Measurements from ENCODE around the gene TEPSIN. TPM values are rescaled to one million over a fixed set of nuclear protein-coding genes. Genes with fewer than 3 reads are reported as not detected.

The TEPSIN gene
- total and polyA plus RNA-seq, 2 of the 13 experiments (the other 11 are each of a cell fraction or from before 2014, with no cell fraction given) = 16.1 to 18.8 TPM

DNA sequence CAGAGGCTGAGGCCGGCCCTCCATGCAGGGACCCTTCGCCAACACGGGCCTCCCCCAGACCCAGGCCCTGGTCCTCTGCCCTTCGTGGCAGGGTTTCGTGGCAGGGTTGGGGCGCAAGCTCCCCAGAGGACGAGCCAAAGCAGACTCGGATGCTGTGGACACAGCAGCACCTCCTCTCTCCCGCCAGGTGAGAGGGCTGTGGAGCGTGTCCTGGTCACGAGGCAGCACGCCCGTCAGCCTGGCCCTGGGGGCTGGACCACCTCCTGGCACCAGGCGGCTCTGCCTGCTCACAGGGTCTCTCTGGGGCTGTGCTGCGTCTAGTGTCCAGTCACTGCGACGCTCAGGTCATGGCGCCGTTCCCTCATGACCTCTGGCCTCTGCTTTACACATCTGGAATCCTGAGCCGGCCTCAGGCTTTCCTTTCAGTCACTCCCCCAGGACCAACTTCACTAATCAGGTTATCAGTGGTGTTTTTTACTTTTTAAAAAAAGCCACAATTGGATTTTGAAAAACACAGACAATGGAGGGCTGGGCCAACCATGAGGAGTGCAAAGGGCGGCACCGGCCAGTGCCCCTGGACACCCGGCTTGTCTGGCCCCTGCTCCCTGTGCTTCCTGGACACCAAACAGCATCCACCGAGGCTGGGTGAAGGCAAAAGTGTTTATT lies 5.6 kb upstream of the TEPSIN start (continued):
- TF ChIP-seq, protein P1, sequence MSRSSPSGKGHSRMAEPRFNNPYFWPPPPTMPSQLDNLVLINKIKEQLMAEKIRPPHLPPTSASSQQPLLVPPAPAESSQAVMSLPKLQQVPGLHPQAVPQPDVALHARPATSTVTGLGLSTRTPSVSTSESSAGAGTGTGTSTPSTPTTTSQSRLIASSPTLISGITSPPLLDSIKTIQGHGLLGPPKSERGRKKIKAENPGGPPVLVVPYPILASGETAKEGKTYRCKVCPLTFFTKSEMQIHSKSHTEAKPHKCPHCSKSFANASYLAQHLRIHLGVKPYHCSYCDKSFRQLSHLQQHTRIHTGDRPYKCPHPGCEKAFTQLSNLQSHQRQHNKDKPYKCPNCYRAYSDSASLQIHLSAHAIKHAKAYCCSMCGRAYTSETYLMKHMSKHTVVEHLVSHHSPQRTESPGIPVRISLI (CRISPR knock-in tag; IDR thresholded peaks at IDR 0.05; ENCODE audit: borderline replicate concordance) = peak; percentile 47; the same call in 1 of the 2 replicates
- TF ChIP-seq, protein P2, sequence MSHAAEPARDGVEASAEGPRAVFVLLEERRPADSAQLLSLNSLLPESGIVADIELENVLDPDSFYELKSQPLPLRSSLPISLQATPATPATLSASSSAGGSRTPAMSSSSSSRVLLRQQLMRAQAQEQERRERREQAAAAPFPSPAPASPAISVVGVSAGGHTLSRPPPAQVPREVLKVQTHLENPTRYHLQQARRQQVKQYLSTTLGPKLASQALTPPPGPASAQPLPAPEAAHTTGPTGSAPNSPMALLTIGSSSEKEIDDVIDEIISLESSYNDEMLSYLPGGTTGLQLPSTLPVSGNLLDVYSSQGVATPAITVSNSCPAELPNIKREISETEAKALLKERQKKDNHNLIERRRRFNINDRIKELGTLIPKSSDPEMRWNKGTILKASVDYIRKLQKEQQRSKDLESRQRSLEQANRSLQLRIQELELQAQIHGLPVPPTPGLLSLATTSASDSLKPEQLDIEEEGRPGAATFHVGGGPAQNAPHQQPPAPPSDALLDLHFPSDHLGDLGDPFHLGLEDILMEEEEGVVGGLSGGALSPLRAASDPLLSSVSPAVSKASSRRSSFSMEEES (CRISPR knock-in tag; IDR thresholded peaks at IDR 0.05) = 0 out of 2 replicates have a peak, but pooled peaks have one; percentile 19
- no peak for TF ChIP-seq PRPF4 (IDR thresholded peaks at IDR 0.05; ENCODE audit: low read depth, low read length, poor library complexity, severe bottlenecking)
- TF ChIP-seq ZBTB25 (CRISPR knock-in tag; IDR thresholded peaks at IDR 0.05) = 0 out of 2 replicates have a peak, but pooled peaks have one; percentile 11
- TF ChIP-seq THAP7 (CRISPR knock-in tag; IDR thresholded peaks at IDR 0.05) = no peak
- TF ChIP-seq ZNF383 (CRISPR knock-in tag; IDR thresholded peaks at IDR 0.05; ENCODE audit: borderline replicate concordance) = no peak
- TF ChIP-seq, protein P3, sequence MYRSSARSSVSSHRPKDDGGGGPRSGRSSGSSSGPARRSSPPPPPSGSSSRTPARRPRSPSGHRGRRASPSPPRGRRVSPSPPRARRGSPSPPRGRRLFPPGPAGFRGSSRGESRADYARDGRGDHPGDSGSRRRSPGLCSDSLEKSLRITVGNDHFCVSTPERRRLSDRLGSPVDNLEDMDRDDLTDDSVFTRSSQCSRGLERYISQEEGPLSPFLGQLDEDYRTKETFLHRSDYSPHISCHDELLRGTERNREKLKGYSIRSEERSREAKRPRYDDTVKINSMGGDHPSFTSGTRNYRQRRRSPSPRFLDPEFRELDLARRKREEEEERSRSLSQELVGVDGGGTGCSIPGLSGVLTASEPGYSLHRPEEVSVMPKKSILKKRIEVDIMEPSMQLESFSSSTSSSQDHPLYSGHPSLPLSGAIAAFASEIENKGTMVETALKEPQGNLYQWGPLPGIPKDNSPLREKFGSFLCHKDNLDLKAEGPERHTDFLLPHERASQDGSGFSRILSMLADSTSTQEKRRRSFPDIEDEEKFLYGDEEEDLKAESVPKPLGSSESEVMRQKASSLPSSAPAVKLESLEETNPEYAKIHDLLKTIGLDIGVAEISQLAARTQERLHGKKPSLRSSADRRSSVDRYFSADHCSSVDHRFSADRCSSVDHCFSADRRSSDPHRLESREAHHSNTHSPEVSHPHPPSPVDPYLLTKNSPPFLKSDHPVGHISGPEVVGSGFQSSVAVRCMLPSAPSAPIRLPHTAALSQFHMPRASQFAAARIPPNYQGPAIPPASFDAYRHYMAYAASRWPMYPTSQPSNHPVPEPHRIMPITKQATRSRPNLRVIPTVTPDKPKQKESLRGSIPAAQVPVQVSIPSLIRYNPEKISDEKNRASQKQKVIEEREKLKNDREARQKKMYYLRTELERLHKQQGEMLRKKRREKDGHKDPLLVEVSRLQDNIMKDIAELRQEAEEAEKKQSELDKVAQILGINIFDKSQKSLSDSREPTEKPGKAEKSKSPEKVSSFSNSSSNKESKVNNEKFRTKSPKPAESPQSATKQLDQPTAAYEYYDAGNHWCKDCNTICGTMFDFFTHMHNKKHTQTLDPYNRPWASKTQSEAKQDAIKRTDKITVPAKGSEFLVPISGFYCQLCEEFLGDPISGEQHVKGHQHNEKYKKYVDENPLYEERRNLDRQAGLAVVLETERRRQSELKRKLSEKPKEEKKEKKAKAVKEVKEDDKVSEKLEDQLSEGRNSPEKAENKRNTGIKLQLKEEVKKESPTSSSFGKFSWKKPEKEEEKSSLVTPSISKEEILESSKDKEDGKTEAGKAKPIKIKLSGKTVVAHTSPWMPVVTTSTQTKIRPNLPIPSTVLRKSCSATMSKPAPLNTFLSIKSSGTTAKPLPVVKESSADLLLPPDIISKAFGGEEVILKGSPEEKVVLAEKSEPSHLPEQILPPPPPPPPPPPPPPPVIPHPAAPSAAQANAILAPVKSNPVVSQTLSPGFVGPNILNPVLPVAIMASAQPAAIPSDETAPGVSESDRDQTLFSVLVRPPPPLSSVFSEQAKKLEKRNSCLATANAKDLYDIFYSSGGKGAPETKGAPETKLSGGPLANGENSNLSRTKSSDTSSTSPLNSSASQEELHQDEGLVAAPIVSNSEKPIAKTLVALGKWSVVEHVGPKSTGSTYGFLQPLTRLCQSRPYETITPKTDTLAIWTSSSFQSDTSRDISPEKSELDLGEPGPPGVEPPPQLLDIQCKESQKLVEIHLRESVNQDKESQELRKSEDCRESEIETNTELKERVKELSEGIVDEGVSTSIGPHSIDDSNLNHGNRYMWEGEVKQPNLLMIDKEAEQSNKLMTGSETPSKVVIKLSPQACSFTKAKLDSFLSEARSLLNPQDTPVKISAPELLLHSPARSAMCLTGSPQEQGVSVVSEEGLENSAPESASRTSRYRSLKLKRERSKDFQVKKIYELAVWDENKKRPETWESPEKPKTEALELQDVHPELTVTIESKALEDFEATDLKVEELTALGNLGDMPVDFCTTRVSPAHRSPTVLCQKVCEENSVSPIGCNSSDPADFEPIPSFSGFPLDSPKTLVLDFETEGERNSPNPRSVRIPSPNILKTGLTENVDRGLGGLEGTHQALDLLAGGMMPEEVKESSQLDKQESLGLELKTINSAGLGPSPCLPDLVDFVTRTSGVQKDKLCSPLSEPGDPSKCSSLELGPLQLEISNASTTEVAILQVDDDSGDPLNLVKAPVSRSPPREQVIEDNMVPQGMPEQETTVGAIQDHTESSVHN (CRISPR knock-in tag; IDR thresholded peaks at IDR 0.05) = 0 out of 2 replicates have a peak, but pooled peaks have one; percentile 55
- no peak for TF ChIP-seq EP300 (IDR thresholded peaks at IDR 0.05; ENCODE audit: low read depth in 2 of 2, low read length in 2 of 2)
- 0 out of 2 replicates have a peak, but pooled peaks have one; percentile 24 for TF ChIP-seq EP300 (CRISPR knock-in tag; IDR thresholded peaks at IDR 0.05; ENCODE audit: borderline replicate concordance)
- TF ChIP-seq SRF (IDR thresholded peaks at IDR 0.05; ENCODE audit: low read depth, low read length) = no peak
- no peak for TF ChIP-seq ZNF33B (CRISPR knock-in tag; IDR thresholded peaks at IDR 0.05)
- no peak for TF ChIP-seq ZBTB44 (CRISPR knock-in tag; IDR thresholded peaks at IDR 0.05)
- no peak for TF ChIP-seq ZNF572 (CRISPR knock-in tag; IDR thresholded peaks at IDR 0.05)
